Measurements from ENCODE around the gene AHI1. TPM values are rescaled to one million over a fixed set of nuclear protein-coding genes. Genes with fewer than 3 reads are reported as not detected.

Gene AHI1
- total RNA-seq, 2 experiments from 2014 or later = 21.1 to 27.5 TPM

- no peaks in the 10 kb centered on the region for H3K27me3 ChIP-seq (ENCODE audit: control insufficient read depth in 1 of 2, insufficient read depth in 2 of 2, low read length in 2 of 2)
- ChIA-PET CTCF (no interaction called here), POLR2A (no interaction called here)
- TF ChIP-seq CTCF (IDR thresholded peaks at IDR 0.05) = no peak
- no peak overlapping the region for H3K4me3 Mint-ChIP-seq
- H3K9me3 Mint-ChIP-seq = no peaks in the 10 kb centered on the region
- ATAC-seq (ENCODE audit: poor library complexity) (no peak), DNase-seq (no peak)
- H3K27ac Mint-ChIP-seq = no peak overlapping the region
- H3K36me3 ChIP-seq (ENCODE audit: insufficient read depth, low read length) = no peaks in the 10 kb centered on the region
- no peaks in the 10 kb centered on the region for H3K27me3 Mint-ChIP-seq
- intact Hi-C loops (cut with DNase I, micrococcal nuclease) = no loop called here
- H3K4me1 ChIP-seq (ENCODE audit: insufficient read depth, low read length) = no peaks in the 10 kb centered on the region
- no peaks in the 10 kb centered on the region for H3K4me1 Mint-ChIP-seq (ENCODE audit: low read depth)
- no peak overlapping the region for H3K27ac ChIP-seq (ENCODE audit: low read depth in 1 of 2, low read length in 2 of 2)
- H3K36me3 Mint-ChIP-seq (ENCODE audit: low read depth) = no peaks in the 10 kb centered on the region
- H3K4me3 ChIP-seq (ENCODE audit: low read length) = no peak overlapping the region
- H3K9me3 ChIP-seq (ENCODE audit: control insufficient read depth in 1 of 2, insufficient read depth in 1 of 2, low read length in 2 of 2) = no peaks in the 10 kb centered on the region
These were observed 23.2 kb upstream of the AHI1 start for GRCh38 chr6:135520781-135521180.

- intact Hi-C loops (cut with DNase I, micrococcal nuclease) = no loop called here
- ChIA-PET CTCF (interaction anchor here (0.6 kb wide), 1 partner anchor 645 kb away, joined by 3 read pairs; no protein-coding TSS in a partner anchor), POLR2A (no interaction called here)
- Mint-ChIP-seq H3K27me3 (no peaks in the 10 kb centered on the region), H3K4me1 (ENCODE audit: low read depth) (no peaks in the 10 kb centered on the region), H3K36me3 (ENCODE audit: low read depth) (no peaks in the 10 kb centered on the region), H3K4me3 (no peak overlapping the region), H3K27ac (no peak overlapping the region), H3K9me3 (no peaks in the 10 kb centered on the region)
- Histone ChIP-seq H3K36me3 (ENCODE audit: insufficient read depth, low read length) (no peaks in the 10 kb centered on the region), H3K27ac (ENCODE audit: low read depth in 1 of 2, low read length in 2 of 2) (no peak overlapping the region), H3K9me3 (ENCODE audit: control insufficient read depth in 1 of 2, insufficient read depth in 1 of 2, low read length in 2 of 2) (no peaks in the 10 kb centered on the region), H3K4me1 (ENCODE audit: insufficient read depth, low read length) (no peaks in the 10 kb centered on the region), H3K4me3 (ENCODE audit: low read length) (no peak overlapping the region), H3K27me3 (ENCODE audit: control insufficient read depth in 1 of 2, insufficient read depth in 2 of 2, low read length in 2 of 2) (no peaks in the 10 kb centered on the region)
- ATAC-seq (ENCODE audit: poor library complexity) (no peak), DNase-seq (no peak)
- no peak for TF ChIP-seq CTCF (IDR thresholded peaks at IDR 0.05)
These were observed 21.8 kb upstream of the AHI1 start for GRCh38 chr6:135519348-135519747.

GRCh38 chr6:135517527-135517926 lies 20.0 kb upstream of the AHI1 start:
- CTCF ChIA-PET = no interaction called here
- Mint-ChIP-seq H3K27ac (no peak overlapping the region), H3K9me3 (no peaks in the 10 kb centered on the region), H3K4me1 (ENCODE audit: low read depth) (no peaks in the 10 kb centered on the region), H3K36me3 (ENCODE audit: low read depth) (no peaks in the 10 kb centered on the region), H3K27me3 (no peaks in the 10 kb centered on the region), H3K4me3 (no peak overlapping the region)
- Histone ChIP-seq H3K4me1 (ENCODE audit: insufficient read depth, low read length) (no peaks in the 10 kb centered on the region), H3K9me3 (ENCODE audit: control insufficient read depth in 1 of 2, insufficient read depth in 1 of 2, low read length in 2 of 2) (no peaks in the 10 kb centered on the region), H3K36me3 (ENCODE audit: insufficient read depth, low read length) (no peaks in the 10 kb centered on the region), H3K27ac (ENCODE audit: low read depth in 1 of 2, low read length in 2 of 2) (no peak overlapping the region), H3K4me3 (ENCODE audit: low read length) (no peak overlapping the region), H3K27me3 (ENCODE audit: control insufficient read depth in 1 of 2, insufficient read depth in 2 of 2, low read length in 2 of 2) (no peaks in the 10 kb centered on the region)
- no peak for TF ChIP-seq CTCF (IDR thresholded peaks at IDR 0.05)
- no peak for ATAC-seq (ENCODE audit: poor library complexity)
- intact Hi-C loops (cut with DNase I, micrococcal nuclease) = no loop called here
- no peak for DNase-seq
- POLR2A ChIA-PET = no interaction called here

Data from CD4-positive, alpha-beta T cell (primary cell).